Fibroblast of lung (primary cell): ENCODE data around the gene D2HGDH. TPM values are rescaled to one million over a fixed set of nuclear protein-coding genes. Genes with fewer than 3 reads are reported as not detected.

Experiments
- DNase-seq, 2 donors: peaks; one replicate each; pipeline versions ENCODE4 v3.0.0 to v3.0.0-alpha.2; 2010; ENCODE audit warnings: low read depth in 2 of 2
- H2AFZ ChIP-seq: 2 replicates; pipeline ENCODE4 v1.5.1; 2012; ENCODE audit warnings: low read length, control low read depth, inconsistent platforms
- H3K27ac ChIP-seq: 2 replicates; pipeline ENCODE4 v1.5.1; 2011; ENCODE audit warnings: low read length, control low read depth; ENCODE audit not compliant: insufficient read depth
- H3K27me3 ChIP-seq: 2 replicates; pipeline ENCODE4 v1.5.1; 2011; ENCODE audit warnings: mild to moderate bottlenecking, low read length; ENCODE audit not compliant: control insufficient read depth, insufficient read depth
- H3K36me3 ChIP-seq: 2 replicates; pipeline ENCODE4 v1.5.1; 2011; ENCODE audit warnings: low read length; ENCODE audit not compliant: control insufficient read depth, insufficient read depth
- H3K4me1 ChIP-seq: 2 replicates; pipeline ENCODE4 v1.5.1; 2011; ENCODE audit warnings: low read length; ENCODE audit not compliant: control insufficient read depth, insufficient read depth; ENCODE audit errors: extremely low read depth
- H3K4me2 ChIP-seq: 2 replicates; pipeline ENCODE4 v1.5.1; 2011; ENCODE audit warnings: low read length, control low read depth; ENCODE audit not compliant: insufficient read depth; ENCODE audit errors: extremely low read depth
- H3K4me3 ChIP-seq, 4 experiments: fragments of 200-600 bp in 1 of 4; sonication (generic) in 1 of 4; replicated peaks in 1 of 4; 2 replicates each; pipeline ENCODE4 v1.5.1; 2011 to 2016; ENCODE audit warnings: low read length in 4 of 4, low read depth in 3 of 4, mild to moderate bottlenecking in 3 of 4, control low read depth in 2 of 4, inconsistent platforms in 1 of 4, mixed read lengths in 1 of 4; ENCODE audit not compliant: insufficient read depth in 1 of 4; ENCODE audit errors: control extremely low read depth in 1 of 4
- H3K79me2 ChIP-seq: 2 replicates; pipeline ENCODE4 v1.5.1; 2012; ENCODE audit warnings: mild to moderate bottlenecking, low read length, inconsistent platforms; ENCODE audit not compliant: control insufficient read depth, insufficient read depth
- H3K9ac ChIP-seq: 2 replicates; pipeline ENCODE4 v1.5.1; 2011; ENCODE audit warnings: mild to moderate bottlenecking, low read length, control low read depth; ENCODE audit not compliant: insufficient read depth
- H3K9me3 ChIP-seq: 2 replicates; pipeline ENCODE4 v1.5.1; 2012; ENCODE audit warnings: low read depth, low read length; ENCODE audit not compliant: control insufficient read depth, insufficient read depth
- H4K20me1 ChIP-seq: 2 replicates; pipeline ENCODE4 v1.5.1; 2011; ENCODE audit warnings: low read length; ENCODE audit not compliant: control insufficient read depth, insufficient read depth; ENCODE audit errors: extremely low read depth
- CTCF ChIP-seq, 2 donors: IDR thresholded peaks in 1 of 2; conservative IDR thresholded peaks in 1 of 2; 1 replicate in 1 of 2; 2 replicates in 1 of 2; pipeline ENCODE4 v1.5.1; 2011 to 2012; ENCODE audit warnings: low read length in 2 of 2, control low read depth in 1 of 2, inconsistent platforms in 1 of 2, low read depth in 1 of 2, mild to moderate bottlenecking in 1 of 2
- EZH2 ChIP-seq: IDR thresholded peaks from 2 replicates; pipeline ENCODE4 v1.5.1; 2012; ENCODE audit warnings: low read length, control low read depth, mild to moderate bottlenecking; ENCODE audit errors: missing control alignments
- polyA plus RNA-seq, 2 donors: library from polyadenylated mRNA; depleted of rRNA in 1 of 2; stranded (reverse) in 1 of 2; unstranded in 1 of 2; fragments of >200 nt; gene quantifications; 2 replicates each; pipeline ENCODE4 v1.2.1, GENCODE V29; 2011 to 2012; ENCODE audit warnings: missing spikeins in 1 of 2
- total RNA-seq: library from RNA; depleted of rRNA; stranded (reverse); fragments of >200 nt; gene quantifications from 2 replicates; pipeline ENCODE4 v1.2.1, GENCODE V29; 2014

D2HGDH gene
- total and polyA plus RNA-seq, 2 donors (not counting 1 experiment from before 2014, with no cell fraction given): 5.7 to 28.4 TPM

- Histone ChIP-seq H3K4me2 (no peak overlapping the region), H2AFZ (no peak overlapping the region), H4K20me1 (no peaks in the 10 kb centered on the region), H3K4me1 (peaks cover 4% of the 10 kb centered on the region), H3K4me3 (no peak overlapping the region), H3K27me3 (no peaks in the 10 kb centered on the region), H3K79me2 (no peaks in the 10 kb centered on the region), H3K9ac (no peak overlapping the region), H3K27ac (no peak overlapping the region), H3K36me3 (peaks cover 5% of the 10 kb centered on the region), H3K9me3 (no peaks in the 10 kb centered on the region)
- DNase-seq: no peak
- TF ChIP-seq CTCF (conservative IDR thresholded peaks at IDR 0.05 in 1 of 2, IDR thresholded peaks at IDR 0.05 in 1 of 2; ENCODE audit: low read depth in 1 of 2, low read length in 2 of 2) (no peak), EZH2 (no peak)
These were observed 38.8 kb upstream of the D2HGDH start for GRCh38 chr2:241695651-241696050.

GRCh38 chr2:241701149-241701398, 33.4 kb upstream of the D2HGDH start:
- Histone ChIP-seq H3K4me3 (peak overlapping the region; percentile 58 to 76 (median 70)), H3K36me3 (peaks cover 4% of the 10 kb centered on the region), H3K27ac (peak overlapping the region; percentile 90), H3K4me2 (peak overlapping the region; percentile 80), H2AFZ (no peak overlapping the region), H3K79me2 (peaks cover 11% of the 10 kb centered on the region), H3K4me1 (peaks cover 2% of the 10 kb centered on the region), H3K9ac (peak overlapping the region; percentile 83), H3K27me3 (no peaks in the 10 kb centered on the region), H3K9me3 (no peaks in the 10 kb centered on the region), H4K20me1 (no peaks in the 10 kb centered on the region)
- TF ChIP-seq CTCF (conservative IDR thresholded peaks at IDR 0.05 in 1 of 2, IDR thresholded peaks at IDR 0.05 in 1 of 2; ENCODE audit: low read depth in 1 of 2, low read length in 2 of 2) (peak in 1 of 2 donors; percentile 36), EZH2 (no peak)
- no peak for DNase-seq

GRCh38 chr2:241701399-241702154, 32.9 kb upstream of the D2HGDH start, which contains the start of gene ING5:
ING5 (plus strand) TSS chr2:241702039; CDS start chr2:241702066, 27 bp downstream.
- Histone ChIP-seq H3K9me3 (no peaks in the 10 kb centered on the region), H4K20me1 (no peaks in the 10 kb centered on the region), H3K4me3 (peak within 1 kb of the TSS; percentile 67 to 85 (median 70)), H3K4me1 (peaks cover 2% of the 10 kb centered on the region), H3K4me2 (peak within 1 kb of the TSS; percentile 96), H3K79me2 (peaks cover 11% of the 10 kb centered on the region), H3K27ac (peak within 1 kb of the TSS; percentile 90), H2AFZ (peak within 1 kb of the TSS; percentile 59), H3K36me3 (peaks cover 5% of the 10 kb centered on the region), H3K27me3 (no peaks in the 10 kb centered on the region), H3K9ac (peak within 1 kb of the TSS; percentile 83)
- TF ChIP-seq CTCF (conservative IDR thresholded peaks at IDR 0.05 in 1 of 2, IDR thresholded peaks at IDR 0.05 in 1 of 2; ENCODE audit: low read depth in 1 of 2, low read length in 2 of 2) (no peak), EZH2 (no peak)
- DNase-seq: peak; percentile 86 to 92
